Measurements from ENCODE around the gene ATG4C. TPM values are rescaled to one million over a fixed set of nuclear protein-coding genes. Genes with fewer than 3 reads are reported as not detected.
A peak's percentile ranks its signal among the peaks of the same experiment; 100 is the strongest.
"Not testable (repeated sequence)": the region's sequence is repeated elsewhere in the genome, so short reads cannot be mapped to it uniquely, and the experiment has no call there.

Gene ATG4C
- total RNA-seq, 3 donors from 2014 or later, result 9.1 to 17.1 (median 13.8) TPM

- peak overlapping the region in 2 of 3 donors; percentile 14 to 50 for H3K4me3 ChIP-seq
- no peaks in the 10 kb centered on the region for H3K36me3 ChIP-seq
- H3K9me3 ChIP-seq, result no peaks in the 10 kb centered on the region
- H3K27ac ChIP-seq, result no peak overlapping the region
- DNase-seq (ENCODE audit: low spot score in 2 of 2), result no peak
- H3K4me1 ChIP-seq, result no peaks in the 10 kb centered on the region
- no peaks in the 10 kb centered on the region for H3K27me3 ChIP-seq
- TF ChIP-seq POLR2A (IDR thresholded peaks at IDR 0.05) (no peak), CTCF (IDR thresholded peaks at IDR 0.05) (peak in 2 of 3 donors; percentile 35 to 60), POLR2AphosphoS5 (IDR thresholded peaks at IDR 0.05) (no peak)
- intact Hi-C loops (cut with DNase I; ENCODE audit: low total_unique reads), result no loop called here
These were observed 37.7 kb upstream of the ATG4C start for GRCh38 chr1:62746086-62746808.

- no peaks in the 10 kb centered on the region for H3K4me1 ChIP-seq
- no peak for DNase-seq (ENCODE audit: low spot score in 2 of 2)
- H3K4me3 ChIP-seq, result no peak overlapping the region
- no peaks in the 10 kb centered on the region for H3K9me3 ChIP-seq
- TF ChIP-seq POLR2A (IDR thresholded peaks at IDR 0.05) (no peak), CTCF (IDR thresholded peaks at IDR 0.05) (no peak), POLR2AphosphoS5 (IDR thresholded peaks at IDR 0.05) (no peak)
- no peaks in the 10 kb centered on the region for H3K36me3 ChIP-seq
- H3K27ac ChIP-seq, result no peak overlapping the region
- no peaks in the 10 kb centered on the region for H3K27me3 ChIP-seq
- intact Hi-C loops (cut with DNase I; ENCODE audit: low total_unique reads), result no loop called here
These were observed 37.2 kb upstream of the ATG4C start for GRCh38 chr1:62746809-62747138.

- H3K27ac ChIP-seq, result no peak overlapping the region
- H3K4me3 ChIP-seq, result no peak overlapping the region
- DNase-seq (ENCODE audit: low spot score in 2 of 2), result no peak
- H3K27me3 ChIP-seq, result no peaks in the 10 kb centered on the region
- intact Hi-C loops (cut with DNase I; ENCODE audit: low total_unique reads), result no loop called here
- H3K4me1 ChIP-seq, result no peaks in the 10 kb centered on the region
- H3K36me3 ChIP-seq, result no peaks in the 10 kb centered on the region
- H3K9me3 ChIP-seq, result no peaks in the 10 kb centered on the region
- no peak for TF ChIP-seq POLR2A (IDR thresholded peaks at IDR 0.05)
- TF ChIP-seq POLR2AphosphoS5 (IDR thresholded peaks at IDR 0.05), result no peak
- TF ChIP-seq CTCF (IDR thresholded peaks at IDR 0.05), result no peak
These were observed 30.6 kb upstream of the ATG4C start for GRCh38 chr1:62753031-62753965.

GRCh38 chr1:62754938-62755337 lies 29.0 kb upstream of the ATG4C start:
- H3K27me3 ChIP-seq; H3K9me3 ChIP-seq; H3K36me3 ChIP-seq; DNase-seq (ENCODE audit: low spot score in 2 of 2); intact Hi-C loops (cut with DNase I; ENCODE audit: low total_unique reads); H3K27ac ChIP-seq; H3K4me3 ChIP-seq; H3K4me1 ChIP-seq: not testable (repeated sequence)

- H3K4me3 ChIP-seq; intact Hi-C loops (cut with DNase I; ENCODE audit: low total_unique reads); DNase-seq (ENCODE audit: low spot score in 2 of 2); H3K36me3 ChIP-seq; H3K27ac ChIP-seq; H3K9me3 ChIP-seq; H3K4me1 ChIP-seq; H3K27me3 ChIP-seq: not testable (repeated sequence)
These were observed 27.6 kb upstream of the ATG4C start for GRCh38 chr1:62756255-62756884.

- DNase-seq (ENCODE audit: low spot score in 2 of 2); H3K27ac ChIP-seq; intact Hi-C loops (cut with DNase I; ENCODE audit: low total_unique reads); H3K4me1 ChIP-seq; H3K27me3 ChIP-seq; H3K4me3 ChIP-seq; H3K36me3 ChIP-seq; H3K9me3 ChIP-seq: not testable (repeated sequence)
These were observed 24.6 kb upstream of the ATG4C start for GRCh38 chr1:62759232-62759875.

GRCh38 chr1:62760021-62760782 lies 23.7 kb upstream of the ATG4C start:
- DNase-seq (ENCODE audit: low spot score in 2 of 2); H3K27ac ChIP-seq; intact Hi-C loops (cut with DNase I; ENCODE audit: low total_unique reads); H3K4me3 ChIP-seq; H3K4me1 ChIP-seq; H3K9me3 ChIP-seq; H3K27me3 ChIP-seq; H3K36me3 ChIP-seq: not testable (repeated sequence)

- H3K27ac ChIP-seq; H3K9me3 ChIP-seq; H3K36me3 ChIP-seq; DNase-seq (ENCODE audit: low spot score in 2 of 2); H3K27me3 ChIP-seq; H3K4me1 ChIP-seq; H3K4me3 ChIP-seq; intact Hi-C loops (cut with DNase I; ENCODE audit: low total_unique reads): not testable (repeated sequence)
These were observed 22.6 kb upstream of the ATG4C start for GRCh38 chr1:62761223-62761870.

All from breast epithelium (tissue), 4 donors.